HL-60 (cell line): ENCODE measurements around the gene ZAP70.
A peak's percentile ranks its signal among the peaks of the same experiment; 100 is the strongest.

Experiments used
- DNase-seq, 2 experiments: peaks; one replicate each; pipeline ENCODE4 v3.0.0-alpha.2; 2010 to 2020; ENCODE audit warnings: low read depth in 1 of 2, low spot score in 1 of 2
- H3K27ac ChIP-seq: fragments of 250-450 bp; sonication (Bioruptor Pico); replicated peaks from 2 replicates; pipeline ENCODE4 v1.5.1; 2020; ENCODE audit warnings: mild to moderate bottlenecking, moderate library complexity
- H3K27me3 ChIP-seq: fragments of 250-450 bp; sonication (Bioruptor Pico); 2 replicates; pipeline ENCODE4 v1.5.1; 2021; ENCODE audit warnings: mild to moderate bottlenecking, moderate library complexity; ENCODE audit not compliant: insufficient read depth, poor library complexity, severe bottlenecking
- H3K4me3 ChIP-seq: replicated peaks from 2 replicates; pipeline ENCODE4 v1.5.1; 2011; ENCODE audit warnings: mild to moderate bottlenecking, control low read depth, low read length; ENCODE audit not compliant: insufficient read depth
- GABPA ChIP-seq: IDR thresholded peaks from 2 replicates; pipeline ENCODE4 v1.6.1; 2012; ENCODE audit warnings: low read depth
- POLR2AphosphoS5 ChIP-seq: IDR thresholded peaks from 2 replicates; pipeline ENCODE4 v1.6.1; 2012; ENCODE audit warnings: low read depth
- SPI1 ChIP-seq: IDR thresholded peaks from 2 replicates; pipeline ENCODE4 v1.6.1; 2012; ENCODE audit warnings: low read depth, mild to moderate bottlenecking, borderline replicate concordance
- TF ChIP-seq, protein P1 (sequence below): IDR thresholded peaks from 2 replicates; pipeline ENCODE4 v1.6.1; 2012; ENCODE audit warnings: low read depth; ENCODE audit not compliant: insufficient replicate concordance
- TF ChIP-seq, protein P2 (sequence below): IDR thresholded peaks from one replicate; pipeline ENCODE4 v1.5.1; 2011; ENCODE audit warnings: low read length, control low read depth, inconsistent platforms; ENCODE audit not compliant: insufficient read depth

Gene ZAP70

DNA sequence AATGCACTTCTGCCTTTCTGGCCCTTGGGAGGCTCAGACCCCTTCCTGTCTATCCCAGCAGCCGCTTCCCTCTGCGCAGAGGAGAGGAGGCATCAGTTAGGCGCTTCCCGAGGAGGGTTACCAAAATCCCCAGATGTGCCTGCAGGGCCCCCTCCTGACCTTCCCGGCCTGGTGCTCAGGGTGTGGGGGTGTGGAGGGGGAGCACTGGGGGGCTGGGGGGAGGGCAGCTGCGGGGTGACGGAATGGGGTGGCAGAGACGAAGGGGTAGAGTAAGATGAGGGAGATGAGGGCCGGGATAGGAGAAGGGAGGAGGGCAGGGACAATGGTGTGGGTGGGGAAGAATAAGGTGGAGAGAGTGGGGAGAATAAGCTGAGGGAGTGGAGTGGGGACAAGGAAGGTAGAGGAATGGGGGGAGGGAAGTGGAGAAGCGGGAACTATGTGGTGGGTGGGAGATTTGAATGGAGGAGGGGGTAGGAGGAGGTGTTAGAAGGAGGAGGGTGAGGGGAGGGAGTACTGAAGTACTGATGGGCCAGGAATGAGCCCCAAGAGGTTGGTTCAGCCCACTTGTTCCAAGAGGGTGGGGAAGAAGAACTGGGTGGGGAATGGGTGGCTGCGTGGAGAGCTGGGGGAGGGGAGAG is 6.5 kb upstream of the ZAP70 start:
- H3K4me3 ChIP-seq = no peak overlapping the region
- no peak for DNase-seq
- H3K27me3 ChIP-seq = no peaks in the 10 kb centered on the region
- no peak overlapping the region for H3K27ac ChIP-seq
- TF ChIP-seq GABPA (no peak), POLR2AphosphoS5 (no peak), SPI1 (no peak)
- TF ChIP-seq, protein P1, sequence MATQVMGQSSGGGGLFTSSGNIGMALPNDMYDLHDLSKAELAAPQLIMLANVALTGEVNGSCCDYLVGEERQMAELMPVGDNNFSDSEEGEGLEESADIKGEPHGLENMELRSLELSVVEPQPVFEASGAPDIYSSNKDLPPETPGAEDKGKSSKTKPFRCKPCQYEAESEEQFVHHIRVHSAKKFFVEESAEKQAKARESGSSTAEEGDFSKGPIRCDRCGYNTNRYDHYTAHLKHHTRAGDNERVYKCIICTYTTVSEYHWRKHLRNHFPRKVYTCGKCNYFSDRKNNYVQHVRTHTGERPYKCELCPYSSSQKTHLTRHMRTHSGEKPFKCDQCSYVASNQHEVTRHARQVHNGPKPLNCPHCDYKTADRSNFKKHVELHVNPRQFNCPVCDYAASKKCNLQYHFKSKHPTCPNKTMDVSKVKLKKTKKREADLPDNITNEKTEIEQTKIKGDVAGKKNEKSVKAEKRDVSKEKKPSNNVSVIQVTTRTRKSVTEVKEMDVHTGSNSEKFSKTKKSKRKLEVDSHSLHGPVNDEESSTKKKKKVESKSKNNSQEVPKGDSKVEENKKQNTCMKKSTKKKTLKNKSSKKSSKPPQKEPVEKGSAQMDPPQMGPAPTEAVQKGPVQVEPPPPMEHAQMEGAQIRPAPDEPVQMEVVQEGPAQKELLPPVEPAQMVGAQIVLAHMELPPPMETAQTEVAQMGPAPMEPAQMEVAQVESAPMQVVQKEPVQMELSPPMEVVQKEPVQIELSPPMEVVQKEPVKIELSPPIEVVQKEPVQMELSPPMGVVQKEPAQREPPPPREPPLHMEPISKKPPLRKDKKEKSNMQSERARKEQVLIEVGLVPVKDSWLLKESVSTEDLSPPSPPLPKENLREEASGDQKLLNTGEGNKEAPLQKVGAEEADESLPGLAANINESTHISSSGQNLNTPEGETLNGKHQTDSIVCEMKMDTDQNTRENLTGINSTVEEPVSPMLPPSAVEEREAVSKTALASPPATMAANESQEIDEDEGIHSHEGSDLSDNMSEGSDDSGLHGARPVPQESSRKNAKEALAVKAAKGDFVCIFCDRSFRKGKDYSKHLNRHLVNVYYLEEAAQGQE = no peak
- TF ChIP-seq, protein P2, sequence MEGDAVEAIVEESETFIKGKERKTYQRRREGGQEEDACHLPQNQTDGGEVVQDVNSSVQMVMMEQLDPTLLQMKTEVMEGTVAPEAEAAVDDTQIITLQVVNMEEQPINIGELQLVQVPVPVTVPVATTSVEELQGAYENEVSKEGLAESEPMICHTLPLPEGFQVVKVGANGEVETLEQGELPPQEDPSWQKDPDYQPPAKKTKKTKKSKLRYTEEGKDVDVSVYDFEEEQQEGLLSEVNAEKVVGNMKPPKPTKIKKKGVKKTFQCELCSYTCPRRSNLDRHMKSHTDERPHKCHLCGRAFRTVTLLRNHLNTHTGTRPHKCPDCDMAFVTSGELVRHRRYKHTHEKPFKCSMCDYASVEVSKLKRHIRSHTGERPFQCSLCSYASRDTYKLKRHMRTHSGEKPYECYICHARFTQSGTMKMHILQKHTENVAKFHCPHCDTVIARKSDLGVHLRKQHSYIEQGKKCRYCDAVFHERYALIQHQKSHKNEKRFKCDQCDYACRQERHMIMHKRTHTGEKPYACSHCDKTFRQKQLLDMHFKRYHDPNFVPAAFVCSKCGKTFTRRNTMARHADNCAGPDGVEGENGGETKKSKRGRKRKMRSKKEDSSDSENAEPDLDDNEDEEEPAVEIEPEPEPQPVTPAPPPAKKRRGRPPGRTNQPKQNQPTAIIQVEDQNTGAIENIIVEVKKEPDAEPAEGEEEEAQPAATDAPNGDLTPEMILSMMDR = no peak

- Histone ChIP-seq H3K27me3 (no peaks in the 10 kb centered on the region), H3K27ac (no peak overlapping the region), H3K4me3 (no peak overlapping the region)
- no peak for TF ChIP-seq SPI1
- no peak for TF ChIP-seq GABPA
- TF ChIP-seq, protein P1 = no peak
- TF ChIP-seq, protein P2 = no peak
- no peak for TF ChIP-seq POLR2AphosphoS5
- no peak for DNase-seq
Measured at GRCh38 chr2:97707362-97708047, 5.9 kb upstream of the ZAP70 start.

- peak overlapping the region; percentile 17; the same call in 1 of the 2 replicates for H3K27ac ChIP-seq
- peak; percentile 39; the same call in 1 of the 2 replicates for TF ChIP-seq SPI1
- TF ChIP-seq, protein P1 = no peak
- no peak overlapping the region for H3K4me3 ChIP-seq
- DNase-seq = peak in 1 of 2 experiments; percentile 70
- H3K27me3 ChIP-seq = no peaks in the 10 kb centered on the region
Measured at GRCh38 chr2:97708048-97708380, 5.4 kb upstream of the ZAP70 start.
